ENCODE results near the gene SH2D3A. TPM values are rescaled to one million over a fixed set of nuclear protein-coding genes. Genes with fewer than 3 reads are reported as not detected.
A peak's percentile ranks its signal among the peaks of the same experiment; 100 is the strongest.
"Not testable (repeated sequence)": the region's sequence is repeated elsewhere in the genome, so short reads cannot be mapped to it uniquely, and the experiment has no call there.

The SH2D3A gene
- total RNA-seq, 4 donors from 2014 or later, result 41.4 to 127 (median 55.5) TPM

DNA sequence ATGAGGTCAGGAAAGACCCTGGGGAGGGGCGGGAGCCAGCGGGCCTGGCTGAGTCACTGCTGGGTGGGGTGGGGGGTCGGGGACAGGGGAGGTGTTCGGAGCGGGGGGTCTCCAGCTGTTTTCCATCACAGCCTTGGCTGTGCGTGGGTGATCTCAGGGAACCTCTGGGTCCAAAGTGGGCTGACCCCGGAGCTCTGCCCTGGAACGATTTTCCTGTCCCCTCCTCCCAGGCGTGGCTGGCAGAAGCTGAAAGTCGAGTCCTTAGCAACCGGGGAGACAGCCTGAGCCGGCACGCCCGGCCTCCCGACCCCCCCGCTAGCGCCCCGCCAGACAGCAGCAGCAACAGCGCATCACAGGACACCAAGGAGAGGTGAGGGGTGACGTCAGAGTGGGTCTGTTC, 17.2 kb downstream of the SH2D3A start:
- in situ Hi-C loops (cut with MboI; ENCODE audit: low pct_ligation_motif_present in 1 of 4, low pct_unique_long_range_greater_than_20kb in 1 of 4, low sequenced_read_pairs in 3 of 4), result no loop called here
- no peak for DNase-seq
- H3K9me3 ChIP-seq, result no peaks in the 10 kb centered on the region
- no peak overlapping the region for H3K4me3 ChIP-seq
- H3K36me3 ChIP-seq, result peaks cover 0 to 49% (median 21%) of the 10 kb centered on the region in 4 donors
- H3K27ac ChIP-seq, result peak overlapping the region in 1 of 4 donors; percentile 17
- no peaks in the 10 kb centered on the region for H3K27me3 ChIP-seq
- TF ChIP-seq POLR2AphosphoS5 (IDR thresholded peaks at IDR 0.05) (no peak), POLR2A (IDR thresholded peaks at IDR 0.05) (no peak), EP300 (IDR thresholded peaks at IDR 0.05; ENCODE audit: low read depth) (no peak)
- TF ChIP-seq, protein P1, sequence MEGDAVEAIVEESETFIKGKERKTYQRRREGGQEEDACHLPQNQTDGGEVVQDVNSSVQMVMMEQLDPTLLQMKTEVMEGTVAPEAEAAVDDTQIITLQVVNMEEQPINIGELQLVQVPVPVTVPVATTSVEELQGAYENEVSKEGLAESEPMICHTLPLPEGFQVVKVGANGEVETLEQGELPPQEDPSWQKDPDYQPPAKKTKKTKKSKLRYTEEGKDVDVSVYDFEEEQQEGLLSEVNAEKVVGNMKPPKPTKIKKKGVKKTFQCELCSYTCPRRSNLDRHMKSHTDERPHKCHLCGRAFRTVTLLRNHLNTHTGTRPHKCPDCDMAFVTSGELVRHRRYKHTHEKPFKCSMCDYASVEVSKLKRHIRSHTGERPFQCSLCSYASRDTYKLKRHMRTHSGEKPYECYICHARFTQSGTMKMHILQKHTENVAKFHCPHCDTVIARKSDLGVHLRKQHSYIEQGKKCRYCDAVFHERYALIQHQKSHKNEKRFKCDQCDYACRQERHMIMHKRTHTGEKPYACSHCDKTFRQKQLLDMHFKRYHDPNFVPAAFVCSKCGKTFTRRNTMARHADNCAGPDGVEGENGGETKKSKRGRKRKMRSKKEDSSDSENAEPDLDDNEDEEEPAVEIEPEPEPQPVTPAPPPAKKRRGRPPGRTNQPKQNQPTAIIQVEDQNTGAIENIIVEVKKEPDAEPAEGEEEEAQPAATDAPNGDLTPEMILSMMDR (IDR thresholded peaks at IDR 0.05), result no peak
- intact Hi-C loops (cut with DNase I; ENCODE audit: low total_unique reads), result no loop called here
- H3K4me1 ChIP-seq, result peaks cover 6 to 24% (median 21%) of the 10 kb centered on the region in 4 donors
- 65 to 80% methylated on average over 3 to 18 of the region's 20 CpGs for WGBS, 2 donors (ENCODE audit: low coverage in 1 of 2)

- H3K27ac ChIP-seq; H3K4me3 ChIP-seq; H3K27me3 ChIP-seq; intact Hi-C loops (cut with DNase I; ENCODE audit: low total_unique reads); H3K9me3 ChIP-seq; DNase-seq: not testable (repeated sequence)
- Histone ChIP-seq H3K4me1 (peaks cover 17 to 36% (median 32%) of the 10 kb centered on the region in 4 donors), H3K36me3 (peaks cover 0 to 49% (median 21%) of the 10 kb centered on the region in 4 donors)
- in situ Hi-C loops (cut with MboI; ENCODE audit: low pct_ligation_motif_present in 1 of 4, low pct_unique_long_range_greater_than_20kb in 1 of 4, low sequenced_read_pairs in 3 of 4), result loop anchor here in 2 of 4 donors (25.0 kb wide), 1 partner anchor 114 kb away; no protein-coding TSS in a partner anchor
- WGBS, 2 donors (ENCODE audit: low coverage in 1 of 2), result 92 to 95% methylated on average over 10 of the region's 10 CpGs
These were observed 18.7 kb downstream of the SH2D3A start for GRCh38 chr19:6748543-6748942.

DNA sequence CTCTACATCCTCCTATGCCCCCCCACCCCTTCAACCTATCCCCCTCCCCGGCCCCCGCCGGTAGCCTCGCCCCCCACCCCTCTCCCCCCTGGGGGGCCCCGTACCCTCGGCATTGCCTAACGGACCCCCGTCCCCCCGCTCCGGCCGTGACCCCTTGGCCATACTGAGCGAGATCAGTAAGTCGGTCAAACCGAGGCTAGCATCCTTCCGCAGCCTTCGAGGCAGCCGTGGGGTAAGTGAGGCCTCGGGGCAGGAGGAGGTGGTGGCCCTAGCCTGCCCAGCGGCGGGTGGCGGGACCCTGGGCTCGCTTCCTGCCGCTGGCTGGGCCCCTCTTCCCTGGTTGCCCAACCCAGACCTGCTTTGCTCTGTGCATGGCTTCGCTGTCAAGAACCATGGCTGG, 21.3 kb downstream of the SH2D3A start:
- Histone ChIP-seq H3K4me1 (peaks cover 22 to 44% (median 33%) of the 10 kb centered on the region in 4 donors), H3K27ac (peak overlapping the region in 3 of 4 donors; percentile 87 to 99 (median 91)), H3K4me3 (no peak overlapping the region), H3K9me3 (no peaks in the 10 kb centered on the region), H3K27me3 (no peaks in the 10 kb centered on the region), H3K36me3 (peaks cover 0 to 45% (median 17%) of the 10 kb centered on the region in 4 donors)
- no peak for TF ChIP-seq POLR2AphosphoS5 (IDR thresholded peaks at IDR 0.05)
- no peak for TF ChIP-seq EP300 (IDR thresholded peaks at IDR 0.05; ENCODE audit: low read depth)
- no peak for TF ChIP-seq POLR2A (IDR thresholded peaks at IDR 0.05)
- DNase-seq, result no peak
- 90% methylated on average over 19 of the region's 24 CpGs; no CpG with 5 or more reads in 1 of the 2 donors for WGBS, 2 donors (ENCODE audit: low coverage in 1 of 2)
- intact Hi-C loops (cut with DNase I; ENCODE audit: low total_unique reads) (no loop called here), in situ Hi-C loops (cut with MboI; ENCODE audit: low pct_ligation_motif_present in 1 of 4, low pct_unique_long_range_greater_than_20kb in 1 of 4, low sequenced_read_pairs in 3 of 4) (loop anchor here in 2 of 4 donors (25.0 kb wide), 1 partner anchor 116 kb away; no protein-coding TSS in a partner anchor)

GRCh38 chr19:6744381-6745301, 22.6 kb downstream of the SH2D3A start:
- no peaks in the 10 kb centered on the region for H3K9me3 ChIP-seq
- intact Hi-C loops (cut with DNase I; ENCODE audit: low total_unique reads), result no loop called here
- peak; percentile 90 for DNase-seq
- peaks cover 22 to 45% (median 37%) of the 10 kb centered on the region in 4 donors for H3K4me1 ChIP-seq
- 20 to 32% methylated on average over 1 to 31 of the region's 41 CpGs for WGBS, 2 donors (ENCODE audit: low coverage in 1 of 2)
- H3K27me3 ChIP-seq, result no peaks in the 10 kb centered on the region
- in situ Hi-C loops (cut with MboI; ENCODE audit: low pct_ligation_motif_present in 1 of 4, low pct_unique_long_range_greater_than_20kb in 1 of 4, low sequenced_read_pairs in 3 of 4), result loop anchor here in 2 of 4 donors (25.0 kb wide), 1 partner anchor 118 kb away; no protein-coding TSS in a partner anchor
- TF ChIP-seq POLR2AphosphoS5 (IDR thresholded peaks at IDR 0.05) (peak; percentile 42 to 60 (median 49)), POLR2A (IDR thresholded peaks at IDR 0.05) (no peak)
- H3K4me3 ChIP-seq, result no peak overlapping the region
- H3K36me3 ChIP-seq, result peaks cover 0 to 34% (median 11%) of the 10 kb centered on the region in 4 donors
- peak overlapping the region; percentile 72 to 99 (median 89) for H3K27ac ChIP-seq

DNA sequence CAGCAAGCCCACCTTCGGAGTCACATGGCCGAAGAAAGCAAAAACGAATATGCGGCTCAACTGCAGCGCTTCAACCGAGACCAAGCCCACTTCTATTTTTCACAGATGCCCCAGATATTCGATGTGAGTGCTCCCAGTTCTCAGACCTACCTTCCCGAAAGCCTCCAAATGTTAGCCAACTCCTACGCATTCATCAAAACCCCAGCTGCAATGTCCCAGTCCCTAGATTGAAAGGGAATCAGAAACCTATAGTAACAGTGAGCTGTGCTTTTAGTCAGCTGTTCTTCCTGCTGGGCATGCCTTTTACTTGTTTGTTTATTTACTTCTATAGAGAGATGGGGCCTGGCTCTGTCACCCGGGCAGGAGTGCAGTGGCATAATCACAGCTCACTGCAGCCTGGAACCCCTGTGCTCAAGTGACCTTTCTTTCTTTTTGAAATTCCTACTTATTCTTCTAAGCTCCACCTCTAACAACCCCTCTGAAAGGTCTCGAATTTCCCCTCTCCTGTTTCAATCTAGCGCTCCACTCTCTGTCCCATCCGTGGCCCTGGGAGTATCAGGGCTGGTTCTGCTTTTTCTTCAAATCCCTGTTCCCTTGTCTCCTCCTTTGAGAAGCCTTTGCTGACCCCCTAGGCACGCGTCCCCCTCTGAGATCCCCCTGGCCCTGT, 23.4 kb downstream of the SH2D3A start:
- H3K36me3 ChIP-seq, result peaks cover 0 to 26% (median 9%) of the 10 kb centered on the region in 4 donors
- WGBS, 2 donors (ENCODE audit: low coverage in 1 of 2), result 52 to 88% methylated on average over 7 to 15 of the region's 15 CpGs
- intact Hi-C loops (cut with DNase I; ENCODE audit: low total_unique reads) (no loop called here), in situ Hi-C loops (cut with MboI; ENCODE audit: low pct_ligation_motif_present in 1 of 4, low pct_unique_long_range_greater_than_20kb in 1 of 4, low sequenced_read_pairs in 3 of 4) (loop anchor here in 2 of 4 donors (25.0 kb wide), 1 partner anchor 118 kb away; no protein-coding TSS in a partner anchor)
- H3K27ac ChIP-seq, result peak overlapping the region; percentile 72 to 99 (median 89)
- H3K9me3 ChIP-seq, result no peaks in the 10 kb centered on the region
- H3K27me3 ChIP-seq, result no peaks in the 10 kb centered on the region
- H3K4me3 ChIP-seq, result no peak overlapping the region
- DNase-seq, result peak; percentile 5
- TF ChIP-seq POLR2A (IDR thresholded peaks at IDR 0.05) (no peak), EP300 (IDR thresholded peaks at IDR 0.05; ENCODE audit: low read depth) (no peak), POLR2AphosphoS5 (IDR thresholded peaks at IDR 0.05) (no peak)
- TF ChIP-seq, protein P1 (IDR thresholded peaks at IDR 0.05), result no peak
- peaks cover 24 to 49% (median 42%) of the 10 kb centered on the region in 4 donors for H3K4me1 ChIP-seq
